ENCODE measurements around the gene MPHOSPH9. TPM values are rescaled to one million over a fixed set of nuclear protein-coding genes. Genes with fewer than 3 reads are reported as not detected.
"Not testable (repeated sequence)": the region's sequence is repeated elsewhere in the genome, so short reads cannot be mapped to it uniquely, and the experiment has no call there.

The MPHOSPH9 gene
- total RNA-seq, 1 donor from 2014 or later, result 26.2 TPM

- DNase-seq (ENCODE audit: extremely low read depth, low read depth, low spot score), result no peak
Observed at GRCh38 chr12:123261196-123261595, 28.3 kb upstream of the MPHOSPH9 start.

GRCh38 chr12:123260081-123260480 lies 27.1 kb upstream of the MPHOSPH9 start:
- DNase-seq (ENCODE audit: extremely low read depth, low read depth, low spot score), result no peak

GRCh38 chr12:123258593-123258992 lies 25.7 kb upstream of the MPHOSPH9 start:
- DNase-seq (ENCODE audit: extremely low read depth, low read depth, low spot score), result no peak

GRCh38 chr12:123254853-123255446 lies 22.0 kb upstream of the MPHOSPH9 start:
- no peak for DNase-seq (ENCODE audit: extremely low read depth, low read depth, low spot score)

- no peak for DNase-seq (ENCODE audit: extremely low read depth, low read depth, low spot score)
Observed at GRCh38 chr12:123253641-123254459, 20.9 kb upstream of the MPHOSPH9 start.

GRCh38 chr12:123252365-123252764 lies 19.4 kb upstream of the MPHOSPH9 start:
- DNase-seq (ENCODE audit: extremely low read depth, low read depth, low spot score), result not testable (repeated sequence)

- DNase-seq (ENCODE audit: extremely low read depth, low read depth, low spot score), result no peak
Observed at GRCh38 chr12:123251403-123252076, 18.6 kb upstream of the MPHOSPH9 start.

GRCh38 chr12:123250471-123251383 lies 17.8 kb upstream of the MPHOSPH9 start:
- no peak for DNase-seq (ENCODE audit: extremely low read depth, low read depth, low spot score)

- DNase-seq (ENCODE audit: extremely low read depth, low read depth, low spot score), result not testable (repeated sequence)
Observed at GRCh38 chr12:123248996-123249741, 16.2 kb upstream of the MPHOSPH9 start.

GRCh38 chr12:123248129-123248528 lies 15.2 kb upstream of the MPHOSPH9 start:
- not testable (repeated sequence) for DNase-seq (ENCODE audit: extremely low read depth, low read depth, low spot score)

GRCh38 chr12:123245678-123246077 lies 12.7 kb upstream of the MPHOSPH9 start:
- DNase-seq (ENCODE audit: extremely low read depth, low read depth, low spot score), result no peak

- no peak for DNase-seq (ENCODE audit: extremely low read depth, low read depth, low spot score)
Observed at GRCh38 chr12:123243671-123244262, 10.8 kb upstream of the MPHOSPH9 start.

GRCh38 chr12:123242116-123242904 lies 9.4 kb upstream of the MPHOSPH9 start:
- DNase-seq (ENCODE audit: extremely low read depth, low read depth, low spot score), result no peak

- no peak for DNase-seq (ENCODE audit: extremely low read depth, low read depth, low spot score)
Observed at GRCh38 chr12:123238961-123239360, 6.0 kb upstream of the MPHOSPH9 start.

- DNase-seq (ENCODE audit: extremely low read depth, low read depth, low spot score), result no peak
Observed at GRCh38 chr12:123238330-123238682, 5.4 kb upstream of the MPHOSPH9 start.

- peak; percentile 61 for DNase-seq (ENCODE audit: extremely low read depth, low read depth, low spot score)
Observed at GRCh38 chr12:123237646-123238329, 4.8 kb upstream of the MPHOSPH9 start.

- DNase-seq (ENCODE audit: extremely low read depth, low read depth, low spot score), result no peak
Observed at GRCh38 chr12:123233505-123234308, 766 bp upstream of the MPHOSPH9 start.

- DNase-seq (ENCODE audit: extremely low read depth, low read depth, low spot score), result no peak
Observed at GRCh38 chr12:123232472-123232806, 502 bp downstream of the MPHOSPH9 start.
